Left colon (tissue), 2 donors: ENCODE measurements around the gene KIAA1958. TPM values are rescaled to one million over a fixed set of nuclear protein-coding genes. Genes with fewer than 3 reads are reported as not detected.

Source experiments
- ATAC-seq: fragments of 200-7000 bp; cut with Tn5 transposase; one replicate; pipeline ENCODE4 v1.9.1; 2020; ENCODE audit warnings: mild to moderate bottlenecking, moderate library complexity
- DNase-seq, 2 donors: peaks; one replicate each; pipeline ENCODE4 v3.0.0-alpha.2; 2020
- intact Hi-C, 2 donors: fragments of 100-400 bp; cut with DNase I in 1 of 2; cut with micrococcal nuclease in 1 of 2; formaldehyde crosslinking; loops; one replicate each; pipeline versions ENCODE4 v1.11.2 to v1.14.0; 2022; cut with DNase I, micrococcal nuclease
- total RNA-seq, 2 donors: library from RNA; stranded (reverse); fragmentation: NEBNext Ultra II Directional; extraction: Animal tissue kit (Norgen Biotek cat#: 25700); gene quantifications; one replicate each; pipeline ENCODE4 v1.2.1, GENCODE V29; 2021
- donor health status: DM: no; HTN: no; CAD: no.
- donor health status: DM: yes; HTN: yes; CAD: no.

The KIAA1958 gene
- total RNA-seq, 2 donors from 2014 or later, result 8.7 to 9.5 TPM

DNA sequence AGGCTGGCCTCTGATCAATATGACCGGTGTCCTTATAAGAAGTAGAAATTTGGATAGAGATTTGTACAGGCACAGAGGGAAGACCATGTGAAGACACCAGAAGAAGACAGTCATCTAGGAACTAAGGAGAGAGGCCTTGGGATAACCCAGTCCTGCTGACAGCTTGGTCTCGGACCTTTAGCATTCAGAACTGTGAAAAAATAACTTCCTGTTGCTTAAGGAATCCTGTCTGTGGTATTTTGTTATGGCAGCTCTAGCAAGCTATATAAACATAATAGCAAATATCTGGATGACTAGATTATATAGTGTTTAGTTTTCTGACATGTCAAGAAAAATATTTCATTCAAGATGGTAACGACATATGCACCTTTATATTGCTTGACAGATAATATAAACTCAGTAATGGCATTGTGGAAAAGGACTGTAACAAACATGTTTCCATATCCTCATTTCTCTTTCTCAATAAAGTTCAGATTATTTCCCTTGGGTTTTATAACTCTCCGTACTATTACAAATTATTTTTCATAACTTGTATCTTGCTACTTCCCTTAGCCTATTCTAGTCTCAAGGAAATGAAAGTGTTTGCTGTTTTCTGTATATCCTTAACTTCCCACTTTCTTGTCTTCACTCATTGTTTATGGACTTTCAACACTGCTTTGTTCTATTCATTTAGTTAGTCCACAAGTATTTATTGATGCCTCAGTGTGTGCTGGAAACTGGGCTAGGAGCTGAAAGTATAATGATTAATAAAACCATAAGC, 62.4 kb downstream of the KIAA1958 start:
- ATAC-seq (no peak), DNase-seq (no peak)
- intact Hi-C loops, result no loop called here

DNA sequence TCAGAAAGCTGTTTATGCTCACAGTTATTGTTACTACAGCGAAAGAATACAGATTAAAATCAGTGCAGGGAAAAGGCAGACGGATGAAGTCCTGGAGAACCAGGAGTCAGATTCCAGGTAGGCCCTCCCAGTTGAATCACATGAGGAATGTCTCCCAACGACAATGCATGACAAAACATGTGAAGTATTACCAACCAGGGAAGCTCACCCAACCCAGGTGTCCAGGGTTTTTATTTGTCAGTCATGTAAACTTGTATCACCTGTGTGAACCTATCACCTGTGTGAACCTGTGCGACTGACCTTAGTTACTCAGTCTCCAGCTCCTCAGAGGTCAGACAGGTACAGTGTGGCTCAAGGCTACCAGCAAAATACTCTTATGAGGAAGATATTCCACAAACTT, 63.9 kb downstream of the KIAA1958 start:
- ATAC-seq (no peak), DNase-seq (no peak)
- intact Hi-C loops, result no loop called here

DNA sequence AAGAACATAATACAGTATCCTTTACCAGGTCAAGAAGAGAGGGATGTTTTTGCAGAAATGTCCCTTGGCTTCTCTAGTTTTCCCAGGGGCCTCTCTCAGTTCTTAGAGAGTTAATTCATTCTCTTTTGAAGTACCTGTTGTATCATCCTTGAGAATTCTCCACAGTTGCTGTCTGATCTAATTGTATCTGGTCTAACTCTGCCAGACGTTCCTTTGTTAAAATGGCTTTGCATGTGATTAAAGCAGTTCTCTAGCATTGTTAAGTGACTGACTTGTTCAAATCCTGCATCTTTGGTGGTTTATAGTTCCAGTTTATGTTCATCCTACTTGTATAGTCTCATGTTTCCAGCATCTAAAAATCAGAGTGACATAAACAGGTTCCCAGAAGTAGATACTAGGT, 65.0 kb downstream of the KIAA1958 start:
- intact Hi-C loops, result no loop called here
- DNase-seq (no peak), ATAC-seq (no peak)

DNA sequence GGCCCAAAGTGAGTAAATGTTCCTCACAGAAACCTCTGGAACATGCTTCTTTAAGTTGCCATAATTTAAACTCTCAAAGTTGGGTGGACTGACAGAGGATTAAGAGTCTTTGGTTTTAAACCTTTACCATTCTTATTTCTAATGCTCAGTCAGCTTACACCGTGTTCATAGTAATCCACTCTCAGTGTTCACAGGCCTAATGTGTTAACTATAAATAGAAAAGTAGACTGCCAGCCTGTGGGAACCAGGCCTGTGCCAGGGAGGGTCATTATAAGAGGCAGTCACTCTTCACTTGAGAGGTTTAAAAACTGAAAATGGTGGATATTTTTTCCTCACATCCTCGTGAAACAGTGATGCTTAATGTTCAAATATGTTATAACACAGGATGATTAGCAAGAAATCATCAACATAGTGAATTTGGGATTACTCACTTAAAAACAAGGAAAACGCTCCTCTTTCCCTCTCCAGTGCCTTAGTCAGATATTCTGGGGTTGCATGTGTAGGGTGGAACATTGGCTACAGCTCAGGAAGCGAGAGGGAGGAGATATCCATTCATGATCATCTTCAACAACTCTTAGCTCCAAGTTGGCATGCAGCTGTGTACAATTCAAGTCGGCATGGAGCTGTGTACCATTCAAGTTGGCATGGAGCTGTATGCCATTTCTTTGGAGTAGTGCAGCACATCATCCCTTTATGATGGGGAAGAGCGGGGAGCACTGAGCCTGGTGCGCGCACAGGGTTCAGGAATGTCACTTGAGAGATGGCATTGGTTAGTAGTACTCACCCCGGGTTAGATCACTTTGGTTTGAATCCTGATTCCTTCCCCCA, 65.8 kb downstream of the KIAA1958 start:
- DNase-seq (no peak), ATAC-seq (no peak)
- intact Hi-C loops, result no loop called here

DNA sequence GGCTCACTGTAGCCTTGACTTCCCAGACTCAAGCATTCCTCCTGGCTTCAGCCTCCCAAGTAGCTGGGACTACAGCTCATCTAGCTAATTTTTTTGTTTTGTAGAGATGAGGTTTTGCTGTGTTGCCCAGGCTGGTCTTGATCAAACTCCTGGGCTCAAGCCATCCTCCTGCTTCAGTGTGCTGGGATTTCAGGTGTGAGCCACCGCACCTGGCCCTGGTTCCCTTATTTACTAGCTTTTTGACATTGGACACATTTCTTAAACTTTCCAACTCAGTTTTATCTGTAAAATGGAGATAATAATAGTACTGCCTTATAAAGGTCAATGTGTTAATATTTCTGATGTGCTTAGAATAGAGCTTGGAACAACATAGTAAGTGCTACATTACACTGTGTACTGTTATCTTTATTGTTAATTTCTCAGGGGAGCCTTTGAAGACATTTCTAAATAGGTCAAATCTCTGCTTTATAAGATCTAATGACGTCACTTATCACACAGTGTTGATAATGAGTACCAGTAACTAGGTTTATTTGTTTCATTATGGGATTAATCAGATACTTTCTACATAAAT, 66.7 kb downstream of the KIAA1958 start:
- no peak for ATAC-seq
- intact Hi-C loops, result no loop called here
- DNase-seq, result no peak

DNA sequence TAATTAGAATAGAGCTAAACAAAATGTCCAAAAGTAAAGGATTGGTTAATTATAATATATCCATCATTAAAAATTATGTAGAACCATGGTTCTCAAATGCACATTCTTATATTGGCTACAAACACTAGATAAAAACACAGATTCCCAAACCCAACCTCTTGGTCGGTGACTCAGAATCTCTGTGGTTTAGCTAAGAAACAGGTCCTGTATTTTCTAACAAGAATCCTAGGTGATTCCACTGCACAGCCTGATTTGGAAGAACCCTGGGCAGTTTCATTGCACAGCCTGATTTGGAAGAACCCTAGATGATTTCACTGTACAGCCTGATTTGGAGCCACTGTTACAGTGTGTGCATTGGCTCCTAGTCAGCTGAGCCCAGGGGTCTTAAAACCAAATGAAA, 67.9 kb downstream of the KIAA1958 start:
- intact Hi-C loops, result no loop called here
- no peak for ATAC-seq
- no peak for DNase-seq

DNA sequence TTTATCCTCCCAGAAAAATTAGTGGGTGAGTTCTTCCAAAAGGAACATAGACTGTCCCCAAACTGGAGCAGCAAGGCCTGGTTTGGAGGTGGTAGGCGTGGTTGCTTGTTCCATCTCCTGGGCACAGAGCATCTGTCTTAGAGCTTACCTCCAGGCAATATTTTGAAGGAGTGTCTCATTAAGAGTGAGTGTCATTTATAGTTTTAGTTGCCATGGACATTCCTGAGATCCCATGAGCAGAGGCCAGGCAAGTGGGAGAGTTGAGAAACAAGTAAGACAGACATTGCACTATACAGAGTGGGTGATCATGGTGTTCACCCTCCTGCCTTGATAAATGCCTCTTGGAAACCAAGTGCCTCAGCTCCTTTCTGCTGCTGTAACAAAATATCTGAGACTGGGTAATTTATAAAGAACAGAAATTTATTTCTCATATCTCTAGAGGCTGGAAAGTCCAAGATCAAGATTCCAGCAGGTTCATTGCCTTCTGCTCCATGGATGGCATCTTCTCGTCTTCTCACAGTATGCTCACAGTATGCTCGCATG, 68.5 kb downstream of the KIAA1958 start:
- ATAC-seq, result no peak
- intact Hi-C loops, result no loop called here
- DNase-seq, result no peak

DNA sequence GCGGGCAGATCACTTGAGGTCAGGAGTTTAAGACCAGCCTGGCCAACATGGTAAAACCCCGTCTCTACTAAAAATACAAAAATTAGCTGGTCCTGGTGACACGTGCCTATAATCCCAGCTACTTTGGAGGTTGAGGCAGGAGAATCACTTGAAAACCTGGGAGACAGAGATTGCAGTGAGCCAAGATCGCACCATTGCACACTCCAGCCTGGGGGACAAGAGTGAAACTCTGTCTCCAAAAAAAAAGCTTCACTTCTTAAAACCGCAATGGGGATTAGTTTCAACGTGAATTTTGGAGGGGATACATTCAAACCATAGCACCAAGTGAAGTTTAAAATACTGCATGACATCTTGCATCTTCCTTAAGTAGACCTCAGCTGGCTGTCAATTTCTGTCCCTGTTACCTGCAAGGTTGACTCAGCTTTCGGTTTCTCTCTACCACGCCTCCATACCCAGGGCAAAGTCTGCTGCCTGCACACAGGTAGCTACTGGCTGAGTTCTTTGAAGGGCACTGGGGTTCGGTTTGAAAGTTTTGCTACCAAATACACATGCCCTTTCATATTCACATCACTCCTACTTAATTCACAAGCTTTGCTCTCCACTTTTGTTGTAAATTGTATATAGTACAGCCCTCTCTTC, 69.3 kb downstream of the KIAA1958 start:
- peak; percentile 68 to 72 for DNase-seq
- intact Hi-C loops, result no loop called here
- peak; percentile 99 for ATAC-seq

DNA sequence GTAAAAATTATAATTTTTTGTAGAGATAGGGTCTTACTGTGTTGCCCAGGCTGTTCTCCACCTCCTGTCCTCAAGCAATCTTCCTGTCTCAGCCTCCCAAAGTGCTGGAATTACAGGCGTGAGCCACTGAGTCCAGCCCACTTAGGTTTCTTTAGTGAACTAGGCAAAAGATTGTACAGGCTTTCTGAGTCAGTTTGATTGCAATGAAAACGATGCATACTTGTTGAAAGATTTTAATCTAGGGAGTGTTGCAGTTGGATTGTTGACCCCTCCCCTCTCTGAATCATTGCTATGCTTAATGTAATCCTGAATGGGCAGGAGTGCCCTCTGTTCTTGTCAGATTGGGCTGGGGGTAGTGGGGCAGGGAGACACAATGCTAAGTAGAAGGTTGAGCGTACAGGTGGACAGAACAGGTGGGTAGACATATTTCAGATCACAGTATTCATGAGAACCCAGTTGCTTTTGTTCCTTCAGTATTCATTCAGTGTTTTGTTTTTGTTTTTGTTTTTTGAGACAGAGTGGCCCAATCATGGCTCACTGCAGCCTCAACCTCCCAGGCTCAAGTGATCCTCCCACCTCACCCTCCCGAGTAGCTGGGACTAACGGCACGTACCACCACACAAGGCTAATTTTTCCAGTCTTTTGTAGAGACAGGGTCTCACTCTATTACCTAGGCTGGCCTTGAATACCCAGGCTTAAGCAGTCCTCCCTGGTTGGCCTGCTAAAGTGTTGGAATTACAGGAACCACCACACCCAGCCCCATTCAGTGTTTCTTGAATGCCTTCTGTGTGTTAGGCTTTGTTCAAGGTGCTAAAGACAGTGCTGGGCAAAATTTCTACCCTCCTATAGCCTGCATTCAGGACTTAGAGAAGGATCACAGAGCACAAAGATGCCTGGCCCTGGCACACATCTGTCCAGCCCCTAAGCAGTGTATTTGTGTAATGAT, 70.1 kb downstream of the KIAA1958 start:
- DNase-seq (no peak), ATAC-seq (peak; percentile 59)
- intact Hi-C loops, result no loop called here

DNA sequence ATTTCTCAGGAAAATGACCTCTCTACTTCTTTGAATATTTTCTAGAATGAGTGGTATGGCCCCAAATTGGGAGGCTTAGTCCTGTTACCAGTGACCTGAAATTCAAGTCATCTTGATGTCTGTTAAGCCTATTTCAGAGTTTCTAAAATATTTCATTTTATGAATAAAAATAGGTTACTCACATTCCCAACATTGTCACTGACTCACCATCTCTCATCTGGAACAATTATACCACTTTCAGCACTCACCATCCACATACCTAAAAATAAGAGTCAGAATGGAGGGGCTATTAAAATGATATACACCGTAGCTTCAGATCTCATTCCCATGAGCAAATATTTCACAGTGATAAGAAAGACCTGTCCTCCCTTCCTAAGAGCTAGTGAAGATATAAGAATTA, 71.8 kb downstream of the KIAA1958 start:
- ATAC-seq (no peak), DNase-seq (no peak)
- intact Hi-C loops, result no loop called here

DNA sequence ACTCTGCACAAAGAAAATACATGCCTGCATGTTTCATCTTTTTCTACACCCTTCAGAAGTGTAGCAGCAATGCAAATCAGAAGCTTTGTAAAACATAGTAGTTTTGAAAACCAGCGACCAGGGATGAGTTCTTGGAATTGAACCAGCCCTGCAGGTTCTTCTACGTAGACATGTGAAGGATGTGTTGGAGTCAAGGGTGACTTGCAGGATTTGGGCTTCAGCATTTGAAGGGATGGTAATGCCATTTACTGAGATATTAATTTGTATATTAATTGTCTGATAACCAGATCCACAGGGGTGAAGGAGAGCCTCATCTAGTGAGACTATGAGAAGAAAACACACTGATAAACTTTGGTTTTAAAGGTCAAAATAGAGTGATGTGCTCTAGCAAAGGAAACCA, 72.4 kb downstream of the KIAA1958 start:
- ATAC-seq (no peak), DNase-seq (no peak)
- intact Hi-C loops, result no loop called here

DNA sequence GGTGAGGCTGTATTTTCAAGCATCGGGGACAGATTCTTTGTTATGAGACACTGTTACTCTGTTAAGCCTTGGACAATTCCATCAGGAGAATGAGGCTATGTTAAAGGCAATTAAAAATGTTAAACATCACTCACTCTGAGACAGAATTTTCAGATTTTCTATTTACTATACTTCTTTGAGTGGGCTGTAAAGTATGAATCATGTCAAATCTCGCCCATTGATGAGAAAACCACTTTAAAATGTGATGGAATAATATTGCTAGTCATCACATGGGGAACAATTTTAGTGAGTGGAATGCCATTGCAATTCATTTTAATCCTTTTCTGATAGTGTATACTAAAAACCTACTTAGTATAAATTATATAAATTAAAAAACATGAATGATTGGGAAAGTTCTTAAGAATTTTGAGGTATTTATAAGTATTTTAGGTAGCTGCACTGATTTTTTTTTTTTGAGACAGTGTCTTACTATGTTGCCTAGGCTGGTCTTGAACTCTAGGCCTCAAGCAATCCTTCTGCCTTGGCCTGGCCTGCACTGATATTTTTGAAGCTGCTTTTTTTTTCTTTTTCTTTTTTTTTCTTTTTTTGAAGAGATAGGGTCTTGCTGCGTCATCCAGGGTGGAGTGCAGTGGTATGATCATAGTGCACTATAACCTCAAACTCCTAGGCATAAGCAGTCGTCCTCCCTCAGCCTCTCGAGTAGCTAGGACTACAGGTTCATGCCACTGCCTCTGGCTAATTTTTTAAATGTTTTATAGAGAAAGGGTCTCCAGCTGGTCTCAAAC, 73.2 kb downstream of the KIAA1958 start:
- ATAC-seq, result no peak
- intact Hi-C loops, result no loop called here

DNA sequence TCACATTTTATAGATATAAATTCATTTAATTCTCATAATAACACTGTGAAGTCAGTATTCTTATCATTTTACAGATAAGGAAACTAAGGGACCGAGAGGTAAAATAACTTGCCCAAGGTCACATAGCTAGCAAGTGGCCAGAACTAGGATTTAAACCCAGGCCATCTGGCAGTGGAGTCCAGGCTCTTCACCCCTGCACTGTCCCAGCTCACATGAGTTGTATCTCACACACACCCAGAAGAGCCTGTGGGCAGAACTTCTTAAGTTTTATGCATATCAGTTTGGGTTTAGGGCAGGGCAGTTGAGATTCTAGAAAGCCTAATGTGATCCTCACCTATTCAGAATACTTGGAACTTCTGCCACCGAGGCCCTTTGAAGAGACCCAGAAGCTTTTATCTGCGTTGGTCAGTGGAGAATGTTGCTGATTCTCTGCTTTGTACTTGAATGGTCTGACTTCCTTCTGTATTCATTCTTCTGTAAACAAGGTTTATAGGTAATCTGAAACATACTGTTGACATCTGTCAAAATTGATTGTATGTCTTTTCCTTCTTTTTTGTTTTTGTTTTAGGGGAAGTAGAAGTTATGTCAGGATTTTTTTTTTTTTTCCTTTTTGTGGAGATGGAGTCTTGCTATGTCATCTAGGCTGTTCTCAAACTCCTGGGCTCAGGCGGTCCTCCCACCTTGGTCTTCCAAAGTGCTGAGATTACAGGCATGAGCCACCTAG, 75.8 kb downstream of the KIAA1958 start:
- peak; percentile 43 for ATAC-seq
- no peak for DNase-seq
- intact Hi-C loops, result no loop called here

More for the DNA sequence above, 73.2 kb downstream of the KIAA1958 start:
- no peak for DNase-seq

DNA sequence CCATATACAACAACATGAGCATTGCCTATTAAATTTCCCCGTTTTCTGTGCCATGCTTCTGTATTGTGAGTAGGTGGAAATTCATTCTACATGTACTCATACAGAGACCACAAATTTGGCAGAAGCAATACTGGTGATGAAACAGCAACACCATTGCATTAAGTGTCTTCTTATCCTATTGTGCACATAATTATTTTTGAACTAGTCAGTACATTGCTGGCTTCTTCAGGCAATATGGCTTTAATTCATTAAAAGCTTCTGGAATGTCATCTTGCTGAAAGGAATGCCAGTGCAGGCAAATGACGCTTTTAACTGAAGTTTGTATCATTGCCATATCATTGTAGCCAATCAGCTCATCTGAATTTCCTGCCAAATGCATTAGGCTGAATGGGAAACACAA, 82.6 kb downstream of the KIAA1958 start:
- no peak for DNase-seq
- ATAC-seq, result no peak
- intact Hi-C loops, result no loop called here

DNA sequence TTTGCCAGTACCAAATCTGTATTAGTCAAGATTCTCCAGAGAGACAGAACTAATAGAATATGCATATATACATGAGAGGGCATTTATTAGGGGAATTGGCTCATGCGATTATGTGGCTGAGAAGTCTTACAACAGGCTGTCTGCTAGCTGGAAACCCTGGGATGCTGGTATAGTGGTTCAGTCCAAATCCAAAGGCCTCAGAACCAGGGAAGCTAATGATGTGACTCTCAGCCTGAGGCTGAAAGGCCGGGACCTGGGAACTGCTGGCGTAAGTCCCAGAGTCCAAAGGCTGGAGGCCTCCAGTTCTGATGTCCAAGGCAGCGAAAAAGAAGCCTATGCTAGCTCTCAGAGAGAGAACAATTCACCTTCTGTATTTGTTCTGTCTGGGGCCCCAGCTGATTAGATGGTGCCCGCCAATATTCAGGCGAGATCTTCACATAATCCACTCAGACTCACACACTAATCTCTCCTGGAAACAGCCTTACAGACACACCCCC, 84.1 kb downstream of the KIAA1958 start:
- ATAC-seq, result peak; percentile 90
- intact Hi-C loops, result no loop called here
- peak in 1 of 2 donors; percentile 48 for DNase-seq

DNA sequence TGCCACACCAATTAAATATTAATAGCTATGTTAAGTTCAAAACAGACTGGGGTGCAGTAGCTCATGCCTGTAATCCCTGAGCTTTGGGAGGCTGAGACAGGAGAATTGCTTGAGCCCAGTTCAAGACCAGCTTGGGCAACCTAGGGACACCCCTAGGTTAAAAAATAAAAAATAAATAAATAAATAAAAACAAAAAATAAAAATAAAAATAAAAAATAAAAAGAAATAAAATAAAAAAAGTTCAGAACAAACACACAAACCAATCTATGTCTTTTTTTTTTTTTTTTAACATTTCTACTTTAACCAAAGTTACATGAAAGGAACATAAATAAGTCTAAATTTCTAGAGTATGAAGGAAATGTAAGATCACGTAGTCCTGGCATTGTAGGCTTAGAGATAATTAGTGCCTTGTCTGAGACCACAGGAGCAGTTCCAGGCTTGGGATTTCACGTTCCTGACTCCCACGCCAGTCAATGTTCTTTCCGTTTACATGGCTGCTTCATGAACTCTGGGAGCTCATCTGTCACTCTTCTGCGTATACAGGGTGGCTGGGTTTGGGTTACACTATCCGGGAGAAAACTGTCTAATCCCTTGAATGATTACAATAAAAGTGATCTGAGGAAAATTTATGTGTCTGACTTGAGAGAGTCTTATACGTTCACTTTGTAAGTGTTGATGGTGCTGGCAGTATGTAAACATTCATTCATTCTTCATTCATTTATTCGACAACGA, 85.2 kb downstream of the KIAA1958 start:
- intact Hi-C loops, result no loop called here
- ATAC-seq (no peak), DNase-seq (no peak)
